ENCODE measurements around the gene PURB. TPM values are rescaled to one million over a fixed set of nuclear protein-coding genes. Genes with fewer than 3 reads are reported as not detected.

The PURB gene
- total RNA-seq, 3 donors from 2014 or later (not counting 1 experiment from before 2014, with no cell fraction given), result 28.5 to 36.0 (median 33.7) TPM

GRCh38 chr7:44838751-44839150, 46.6 kb downstream of the PURB start:
- no peaks in the 10 kb centered on the region for H3K9me3 Mint-ChIP-seq
- Histone ChIP-seq H3K36me3 (ENCODE audit: control insufficient read depth, insufficient read depth, low read length) (peaks cover 52% of the 10 kb centered on the region), H3K27ac (ENCODE audit: low read length) (no peak overlapping the region), H3K9me3 (ENCODE audit: control insufficient read depth, insufficient read depth, low read length) (no peaks in the 10 kb centered on the region), H3K4me1 (ENCODE audit: control insufficient read depth, insufficient read depth, low read length) (no peaks in the 10 kb centered on the region), H3K4me3 (ENCODE audit: low read length) (no peak overlapping the region), H3K27me3 (ENCODE audit: control insufficient read depth, insufficient read depth, low read length) (no peaks in the 10 kb centered on the region)
- H3K27me3 Mint-ChIP-seq (ENCODE audit: low read depth in 2 of 2), result no peaks in the 10 kb centered on the region
- H3K4me1 Mint-ChIP-seq, result peaks cover 13 to 18% of the 10 kb centered on the region in 2 donors
- H3K36me3 Mint-ChIP-seq, result peaks cover 8% of the 10 kb centered on the region
- ATAC-seq, result no peak
- WGBS (ENCODE audit: insufficient coverage), result 92% methylated on average over 2 of the region's 2 CpGs
- no peak overlapping the region for H3K4me3 Mint-ChIP-seq
- no peak for DNase-seq
- H3K27ac Mint-ChIP-seq, result no peak overlapping the region
- intact Hi-C loops (cut with micrococcal nuclease), result no loop called here
- no peak for TF ChIP-seq CTCF (IDR thresholded peaks at IDR 0.05)

- no peak overlapping the region for H3K4me3 Mint-ChIP-seq
- peaks cover 48% of the 10 kb centered on the region for H3K36me3 ChIP-seq (ENCODE audit: control insufficient read depth, insufficient read depth, low read length)
Measured at GRCh38 chr7:44827567-44827966, 57.8 kb downstream of the PURB start.

More at GRCh38 chr7:44827567-44827966, 57.8 kb downstream of the PURB start:
- H3K4me3 ChIP-seq (ENCODE audit: low read length), result no peak overlapping the region
- no peak overlapping the region for H3K27ac ChIP-seq (ENCODE audit: low read length)
- peaks cover 4 to 9% of the 10 kb centered on the region in 2 donors for H3K4me1 Mint-ChIP-seq
- peak overlapping the region; percentile 50 to 58 for H3K27ac Mint-ChIP-seq
- no peaks in the 10 kb centered on the region for H3K27me3 Mint-ChIP-seq (ENCODE audit: low read depth in 2 of 2)
- peaks cover 8% of the 10 kb centered on the region for H3K36me3 Mint-ChIP-seq
- H3K9me3 ChIP-seq (ENCODE audit: control insufficient read depth, insufficient read depth, low read length), result no peaks in the 10 kb centered on the region
- ATAC-seq (no peak), DNase-seq (no peak)
- intact Hi-C loops (cut with micrococcal nuclease), result no loop called here
- H3K9me3 Mint-ChIP-seq, result no peaks in the 10 kb centered on the region
- H3K27me3 ChIP-seq (ENCODE audit: control insufficient read depth, insufficient read depth, low read length), result no peaks in the 10 kb centered on the region
- H3K4me1 ChIP-seq (ENCODE audit: control insufficient read depth, insufficient read depth, low read length), result no peaks in the 10 kb centered on the region
- WGBS (ENCODE audit: insufficient coverage), result 86% methylated on average over 1 of the region's 3 CpGs
- no peak for TF ChIP-seq CTCF (IDR thresholded peaks at IDR 0.05)

Other genes starting within 250 kb of the PURB start
- gene ZMIZ2, start 136.7 kb downstream of the PURB start, total RNA-seq, result 100 to 1,000 TPM; 152 to 170 (median 167) TPM
- 100 to 1,000 TPM; 701 to 727 (median 718) TPM for gene PPIA, start 88.8 kb downstream of the PURB start, total RNA-seq
- gene H2AZ2, start 37.4 kb downstream of the PURB start, total RNA-seq, result 100 to 1,000 TPM; 178 to 196 (median 190) TPM
- 100 to 1,000 TPM; 371 to 470 (median 429) TPM for gene MYO1G, start 93.5 kb upstream of the PURB start, total RNA-seq
- gene CCM2, start 114.7 kb upstream of the PURB start, total RNA-seq, result 100 to 1,000 TPM in 1 of 3 donors, 10 to 100 TPM in 2; 66.2 to 104 (median 97.5) TPM
- 1 to 10 TPM in 1 of 3 donors, under 1 TPM in 2; 0.75 to 1.7 (median 0.78) TPM for gene NACAD, start 203.4 kb upstream of the PURB start, total RNA-seq
- 10 to 100 TPM; 48.6 to 56.7 (median 55.9) TPM for gene TBRG4, start 226.2 kb upstream of the PURB start, total RNA-seq

Data from natural killer cell (primary cell).